H9 (cell line): ENCODE measurements around the gene ANKRD55. TPM values are rescaled to one million over a fixed set of nuclear protein-coding genes. Genes with fewer than 3 reads are reported as not detected.

Source experiments
- DNase-seq: peaks from one replicate; pipeline ENCODE4 v3.0.0-alpha.2; 2017
- H2AFZ ChIP-seq: one replicate; pipeline ENCODE4 v1.6.1; 2013; ENCODE audit warnings: mild to moderate bottlenecking, low read length, control low read depth, moderate library complexity
- H2AK5ac ChIP-seq: 2 replicates; pipeline ENCODE4 v1.6.1; 2013; ENCODE audit warnings: low read length, control low read depth, mixed read lengths; ENCODE audit not compliant: insufficient read length
- H2BK120ac ChIP-seq: one replicate; pipeline ENCODE4 v1.6.1; 2013; ENCODE audit warnings: low read depth, mild to moderate bottlenecking, low read length, control low read depth, inconsistent platforms; ENCODE audit not compliant: poor library complexity, severe bottlenecking
- H2BK12ac ChIP-seq: 2 replicates; pipeline ENCODE4 v1.6.1; 2013; ENCODE audit warnings: low read length, control low read depth, mixed read lengths, low read depth; ENCODE audit not compliant: insufficient read length
- H2BK15ac ChIP-seq: 2 replicates; pipeline ENCODE4 v1.6.1; 2013; ENCODE audit warnings: low read depth, low read length, control low read depth
- H2BK20ac ChIP-seq: one replicate; pipeline ENCODE4 v1.6.1; 2013; ENCODE audit warnings: low read depth, mild to moderate bottlenecking, low read length, control low read depth, inconsistent platforms; ENCODE audit not compliant: poor library complexity, severe bottlenecking
- H2BK5ac ChIP-seq: 2 replicates; pipeline ENCODE4 v1.6.1; 2013; ENCODE audit warnings: low read length, control low read depth, mixed read lengths; ENCODE audit not compliant: insufficient read length
- H3K14ac ChIP-seq: 2 replicates; pipeline ENCODE4 v1.6.1; 2013; ENCODE audit warnings: low read length, control low read depth; ENCODE audit not compliant: insufficient read depth
- H3K18ac ChIP-seq: 2 replicates; pipeline ENCODE4 v1.6.1; 2013; ENCODE audit warnings: low read depth, mild to moderate bottlenecking, mixed read lengths, low read length, control low read depth; ENCODE audit not compliant: insufficient read length
- H3K23ac ChIP-seq: 2 replicates; pipeline ENCODE4 v1.6.1; 2013; ENCODE audit warnings: low read length, control low read depth, mixed read lengths, low read depth; ENCODE audit not compliant: insufficient read length
- H3K23me2 ChIP-seq: 2 replicates; pipeline ENCODE4 v1.6.1; 2013; ENCODE audit warnings: low read depth, mild to moderate bottlenecking, mixed read lengths, low read length, control low read depth; ENCODE audit not compliant: insufficient read length, poor library complexity, severe bottlenecking
- H3K27ac ChIP-seq: 2 replicates; pipeline ENCODE4 v1.5.1; 2013; ENCODE audit warnings: low read length, control low read depth, mixed read lengths, low read depth; ENCODE audit not compliant: insufficient read length
- H3K27me3 ChIP-seq: 2 replicates; pipeline ENCODE4 v1.6.1; 2013; ENCODE audit warnings: low read length, control low read depth, inconsistent platforms; ENCODE audit not compliant: insufficient read depth
- H3K4ac ChIP-seq: 2 replicates; pipeline ENCODE4 v1.6.1; 2013; ENCODE audit warnings: low read depth, mild to moderate bottlenecking, control low read depth, inconsistent platforms, low read length, moderate library complexity
- H3K4me1 ChIP-seq: 2 replicates; pipeline ENCODE4 v1.6.1; 2013; ENCODE audit warnings: low read length, control low read depth, inconsistent platforms; ENCODE audit not compliant: insufficient read depth
- H3K4me2 ChIP-seq: 2 replicates; pipeline ENCODE4 v1.6.1; 2013; ENCODE audit warnings: low read length, control low read depth, mixed read lengths; ENCODE audit not compliant: insufficient read length, insufficient read depth
- H3K56ac ChIP-seq: 2 replicates; pipeline ENCODE4 v1.6.1; 2013; ENCODE audit warnings: low read depth, mild to moderate bottlenecking, mixed read lengths, low read length, control low read depth; ENCODE audit not compliant: insufficient read length
- H3K79me1 ChIP-seq: 2 replicates; pipeline ENCODE4 v1.6.1; 2013; ENCODE audit warnings: low read depth, mild to moderate bottlenecking, moderate library complexity, low read length, control low read depth, inconsistent platforms; ENCODE audit not compliant: insufficient read depth, poor library complexity, severe bottlenecking
- H3K79me2 ChIP-seq: 2 replicates; pipeline ENCODE4 v1.6.1; 2013; ENCODE audit warnings: low read length, control low read depth, inconsistent platforms; ENCODE audit not compliant: insufficient read depth
- H3K9ac ChIP-seq: 2 replicates; pipeline ENCODE4 v1.6.1; 2013; ENCODE audit warnings: low read length, control low read depth, mixed read lengths; ENCODE audit not compliant: insufficient read length; ENCODE audit errors: extremely low read depth
- H3K9me3 ChIP-seq: one replicate; pipeline ENCODE4 v1.6.1; 2013; ENCODE audit warnings: low read depth, low read length, inconsistent platforms; ENCODE audit not compliant: control insufficient read depth
- H3T11ph ChIP-seq: one replicate; pipeline ENCODE4 v1.6.1; 2013; ENCODE audit warnings: mild to moderate bottlenecking, low read length, control low read depth, inconsistent platforms
- H4K20me1 ChIP-seq: one replicate; pipeline ENCODE4 v1.6.1; 2013; ENCODE audit not compliant: control insufficient read depth, insufficient read length, insufficient read depth
- H4K5ac ChIP-seq: 2 replicates; pipeline ENCODE4 v1.6.1; 2013; ENCODE audit warnings: low read depth, mild to moderate bottlenecking, mixed read lengths, low read length, control low read depth; ENCODE audit not compliant: insufficient read length
- H4K8ac ChIP-seq: replicated peaks from 2 replicates; pipeline ENCODE4 v1.6.1; 2013; ENCODE audit warnings: low read length, control low read depth, mixed read lengths, low read depth; ENCODE audit not compliant: insufficient read length
- H4K91ac ChIP-seq: 2 replicates; pipeline ENCODE4 v1.6.1; 2013; ENCODE audit warnings: low read depth, mild to moderate bottlenecking, moderate library complexity, mixed read lengths, low read length, control low read depth; ENCODE audit not compliant: insufficient read length
- H3K27ac Mint-ChIP-seq, 3 experiments: 2 replicates in 2 of 3; 3 replicates in 1 of 3; pipeline ENCODE4 v1.8.0; 2020 to 2021; ENCODE audit warnings: mixed read lengths in 3 of 3, mild to moderate bottlenecking in 1 of 3, moderate library complexity in 1 of 3
- H3K27me3 Mint-ChIP-seq: 2 replicates; pipeline ENCODE4 v1.8.0; 2021; ENCODE audit warnings: low read depth, mild to moderate bottlenecking, moderate library complexity, mixed read lengths
- H3K36me3 Mint-ChIP-seq, 3 experiments: 2 replicates in 2 of 3; 3 replicates in 1 of 3; pipeline ENCODE4 v1.8.0; 2020 to 2021; ENCODE audit warnings: low read depth in 3 of 3, mixed read lengths in 3 of 3; ENCODE audit not compliant: insufficient read depth in 1 of 3
- H3K4me1 Mint-ChIP-seq, 2 experiments: 2 replicates each; pipeline ENCODE4 v1.8.0; 2020; ENCODE audit warnings: mixed read lengths in 2 of 2
- H3K4me3 Mint-ChIP-seq, 2 experiments: 2 replicates in 1 of 2; 3 replicates in 1 of 2; pipeline ENCODE4 v1.8.0; 2020 to 2021; ENCODE audit warnings: mild to moderate bottlenecking in 2 of 2, mixed read lengths in 2 of 2, moderate library complexity in 1 of 2
- H3K9me3 Mint-ChIP-seq, 2 experiments: 2 replicates in 1 of 2; 3 replicates in 1 of 2; pipeline ENCODE4 v1.8.0; 2020; ENCODE audit warnings: mild to moderate bottlenecking in 2 of 2, mixed read lengths in 2 of 2, moderate library complexity in 1 of 2
- WGBS: extraction: QIAGEN DNeasy Blood & Tissue Kit; methylation state at CpG from one replicate; pipeline ENCODE4 v1.1.7; 2013; ENCODE audit warnings: missing lambda C conversion rate, low lambda C conversion rate, mixed read lengths; ENCODE audit not compliant: insufficient read length; ENCODE audit errors: extremely low coverage; 5-methylcytosine and 5-hydroxymethylcytosine counted together
- total RNA-seq: library from RNA; stranded (reverse); gene quantifications from 2 replicates; pipeline ENCODE4 v1.2.1, GENCODE V29; 2021
- TF ChIP-seq, protein P1 (sequence below): fragments of 200-600 bp; sonication (generic); conservative IDR thresholded peaks from 3 replicates; pipeline ENCODE4 v1.8.0; 2021; ENCODE audit warnings: antibody characterized with exemption, mild to moderate bottlenecking

ANKRD55 gene
- total RNA-seq, 1 experiment from 2014 or later: not detected

GRCh38 chr5:56145511-56145910, 87.6 kb downstream of the ANKRD55 start:
- H2BK12ac ChIP-seq: no peak overlapping the region
- no peak overlapping the region for H2AFZ ChIP-seq
- Mint-ChIP-seq H3K27ac (no peak overlapping the region), H3K4me3 (no peak overlapping the region), H3K9me3 (no peaks in the 10 kb centered on the region), H3K27me3 (no peaks in the 10 kb centered on the region), H3K4me1 (peaks cover 3 to 4% of the 10 kb centered on the region in 2 experiments; a peak in 2 of 4 replicates), H3K36me3 (no peaks in the 10 kb centered on the region)
- no peaks in the 10 kb centered on the region for H3K79me1 ChIP-seq
- TF ChIP-seq, protein P1, sequence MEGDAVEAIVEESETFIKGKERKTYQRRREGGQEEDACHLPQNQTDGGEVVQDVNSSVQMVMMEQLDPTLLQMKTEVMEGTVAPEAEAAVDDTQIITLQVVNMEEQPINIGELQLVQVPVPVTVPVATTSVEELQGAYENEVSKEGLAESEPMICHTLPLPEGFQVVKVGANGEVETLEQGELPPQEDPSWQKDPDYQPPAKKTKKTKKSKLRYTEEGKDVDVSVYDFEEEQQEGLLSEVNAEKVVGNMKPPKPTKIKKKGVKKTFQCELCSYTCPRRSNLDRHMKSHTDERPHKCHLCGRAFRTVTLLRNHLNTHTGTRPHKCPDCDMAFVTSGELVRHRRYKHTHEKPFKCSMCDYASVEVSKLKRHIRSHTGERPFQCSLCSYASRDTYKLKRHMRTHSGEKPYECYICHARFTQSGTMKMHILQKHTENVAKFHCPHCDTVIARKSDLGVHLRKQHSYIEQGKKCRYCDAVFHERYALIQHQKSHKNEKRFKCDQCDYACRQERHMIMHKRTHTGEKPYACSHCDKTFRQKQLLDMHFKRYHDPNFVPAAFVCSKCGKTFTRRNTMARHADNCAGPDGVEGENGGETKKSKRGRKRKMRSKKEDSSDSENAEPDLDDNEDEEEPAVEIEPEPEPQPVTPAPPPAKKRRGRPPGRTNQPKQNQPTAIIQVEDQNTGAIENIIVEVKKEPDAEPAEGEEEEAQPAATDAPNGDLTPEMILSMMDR: no peak
- no peaks in the 10 kb centered on the region for H3K23me2 ChIP-seq
- H3K4ac ChIP-seq: no peak overlapping the region
- no peak overlapping the region for H3K18ac ChIP-seq
- no peak overlapping the region for H4K5ac ChIP-seq
- no peak overlapping the region for H2BK20ac ChIP-seq
- DNase-seq: no peak
- no peaks in the 10 kb centered on the region for H3K9me3 ChIP-seq
- no peaks in the 10 kb centered on the region for H4K20me1 ChIP-seq
- H3K9ac ChIP-seq: no peak overlapping the region
- H3K14ac ChIP-seq: no peak overlapping the region
- no peaks in the 10 kb centered on the region for H3K27me3 ChIP-seq
- H3K79me2 ChIP-seq: no peaks in the 10 kb centered on the region
- no peaks in the 10 kb centered on the region for H3K4me1 ChIP-seq
- H2AK5ac ChIP-seq: no peak overlapping the region
- no peak overlapping the region for H4K91ac ChIP-seq
- H3K4me2 ChIP-seq: no peak overlapping the region
- H2BK5ac ChIP-seq: no peak overlapping the region
- H3K23ac ChIP-seq: no peak overlapping the region
- H3T11ph ChIP-seq: no peak overlapping the region
- no peak overlapping the region for H4K8ac ChIP-seq
- no peak overlapping the region for H2BK120ac ChIP-seq
- no peak overlapping the region for H3K27ac ChIP-seq
- H2BK15ac ChIP-seq: no peak overlapping the region
- whole genome bisulfite sequencing: no CpG with 5 or more reads among the region's 1 CpG
- no peak overlapping the region for H3K56ac ChIP-seq
